Mesothelial cell of epicardium (in vitro differentiated cells): ENCODE measurements around the gene IL20. TPM values are rescaled to one million over a fixed set of nuclear protein-coding genes. Genes with fewer than 3 reads are reported as not detected.
"Not testable (repeated sequence)": the region's sequence is repeated elsewhere in the genome, so short reads cannot be mapped to it uniquely, and the experiment has no call there.

Experiments used
- DNase-seq, 2 experiments: peaks; one replicate each; pipeline ENCODE4 v3.0.0; 2021; ENCODE audit warnings: low spot score in 2 of 2; ENCODE audit not compliant: unreplicated experiment in 2 of 2
- H3K27ac Mint-ChIP-seq: 2 replicates; pipeline ENCODE4 v1.8.0; 2021; ENCODE audit warnings: mixed read lengths
- H3K27me3 Mint-ChIP-seq: 2 replicates; pipeline ENCODE4 v1.8.0; 2021; ENCODE audit warnings: low read depth, mixed read lengths
- H3K36me3 Mint-ChIP-seq: 2 replicates; pipeline ENCODE4 v1.8.0; 2021; ENCODE audit warnings: mixed read lengths
- H3K4me1 Mint-ChIP-seq: 2 replicates; pipeline ENCODE4 v1.8.0; 2021; ENCODE audit warnings: mixed read lengths
- H3K4me3 Mint-ChIP-seq: 2 replicates; pipeline ENCODE4 v1.8.0; 2021; ENCODE audit warnings: mild to moderate bottlenecking, moderate library complexity, mixed read lengths
- H3K9me3 Mint-ChIP-seq: 2 replicates; pipeline ENCODE4 v1.8.0; 2021; ENCODE audit warnings: mixed read lengths
- CTCF ChIP-seq: fragments of 200-600 bp; sonication (generic); IDR thresholded peaks from one replicate; pipeline ENCODE4 v1.5.0; 2021; ENCODE audit warnings: antibody characterized with exemption; ENCODE audit not compliant: unreplicated experiment
- total RNA-seq: library from RNA; stranded (reverse); gene quantifications from 3 replicates; pipeline ENCODE4 v1.2.1, GENCODE V29; 2021

The IL20 gene
- total RNA-seq, 1 donor from 2014 or later, result not detected

DNA sequence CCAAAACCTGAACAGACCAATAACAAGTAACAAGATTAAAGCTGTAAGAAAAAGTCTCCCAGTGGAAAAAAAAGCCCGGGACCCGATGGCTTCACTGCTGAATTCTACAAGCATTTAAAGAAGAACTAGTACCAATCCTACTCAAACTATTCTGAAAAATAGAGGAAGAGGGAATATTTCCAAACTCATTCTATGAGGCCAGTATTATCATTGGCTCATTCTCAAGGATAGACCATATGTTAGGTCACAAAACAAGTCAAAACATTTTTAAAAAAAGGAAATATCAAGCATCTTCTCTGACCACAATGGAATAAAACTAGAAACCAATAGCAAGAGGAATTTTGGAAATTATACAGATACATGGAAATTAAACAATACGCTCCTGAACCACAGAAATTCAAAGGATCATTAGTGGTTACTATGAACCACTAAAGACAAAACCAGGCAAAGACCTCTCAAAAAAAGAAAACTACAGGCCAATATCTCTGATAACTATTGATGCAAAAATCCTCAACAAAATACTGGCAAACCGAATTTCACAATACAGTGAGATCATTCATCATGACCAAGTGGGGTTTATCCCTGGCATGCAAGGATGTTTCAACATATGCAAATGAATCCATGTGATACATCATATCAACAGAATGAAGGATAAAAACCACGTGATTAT is 13.9 kb upstream of the IL20 start:
- no peaks in the 10 kb centered on the region for H3K36me3 Mint-ChIP-seq
- no peak for TF ChIP-seq CTCF
- no peak overlapping the region for H3K4me3 Mint-ChIP-seq
- H3K27me3 Mint-ChIP-seq, result peaks cover 39% of the 10 kb centered on the region
- peaks cover 49% of the 10 kb centered on the region for H3K9me3 Mint-ChIP-seq
- H3K4me1 Mint-ChIP-seq, result no peaks in the 10 kb centered on the region
- H3K27ac Mint-ChIP-seq, result no peak overlapping the region
- DNase-seq, result no peak

- not testable (repeated sequence) for H3K4me3 Mint-ChIP-seq, H3K27ac Mint-ChIP-seq, H3K4me1 Mint-ChIP-seq, DNase-seq, H3K36me3 Mint-ChIP-seq
- peaks cover 48% of the 10 kb centered on the region for H3K27me3 Mint-ChIP-seq
- H3K9me3 Mint-ChIP-seq, result peaks cover 49% of the 10 kb centered on the region
Observed at GRCh38 chr1:206852662-206853061, 12.8 kb upstream of the IL20 start.

DNA sequence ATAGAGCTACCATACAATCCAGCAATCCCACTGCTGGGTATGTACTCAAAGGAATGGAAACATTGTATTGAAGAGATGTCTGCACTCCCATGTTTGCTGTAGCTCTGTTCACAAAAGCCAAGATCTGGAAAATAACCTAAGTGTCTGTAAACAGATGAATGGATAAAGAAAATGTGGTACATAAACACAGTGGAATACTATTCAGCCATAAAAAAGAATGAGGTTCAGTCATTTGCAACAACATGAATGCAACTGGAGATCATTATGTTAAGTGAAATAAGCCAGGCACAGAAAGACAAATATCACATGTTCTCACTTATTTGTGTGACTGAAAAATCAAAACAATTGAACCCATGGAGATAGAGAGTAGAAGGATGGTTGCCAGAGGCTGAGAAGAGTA is 11.7 kb upstream of the IL20 start:
- H3K27me3 Mint-ChIP-seq, result peaks cover 50% of the 10 kb centered on the region

GRCh38 chr1:206854401-206855129 is 10.9 kb upstream of the IL20 start:
- H3K4me3 Mint-ChIP-seq, result no peak overlapping the region
- H3K27ac Mint-ChIP-seq, result no peak overlapping the region
- no peaks in the 10 kb centered on the region for H3K4me1 Mint-ChIP-seq
- H3K9me3 Mint-ChIP-seq, result peaks cover 40% of the 10 kb centered on the region
- H3K27me3 Mint-ChIP-seq, result peaks cover 53% of the 10 kb centered on the region
- H3K36me3 Mint-ChIP-seq, result no peaks in the 10 kb centered on the region
- no peak for DNase-seq
- no peak for TF ChIP-seq CTCF

More for the DNA sequence above, 11.7 kb upstream of the IL20 start:
- not testable (repeated sequence) for DNase-seq, H3K4me3 Mint-ChIP-seq, H3K27ac Mint-ChIP-seq, H3K36me3 Mint-ChIP-seq, H3K4me1 Mint-ChIP-seq
- peaks cover 46% of the 10 kb centered on the region for H3K9me3 Mint-ChIP-seq

GRCh38 chr1:206855859-206856258 is 9.6 kb upstream of the IL20 start:
- Mint-ChIP-seq H3K27ac (no peak overlapping the region), H3K27me3 (peaks cover 52% of the 10 kb centered on the region), H3K4me3 (no peak overlapping the region), H3K36me3 (no peaks in the 10 kb centered on the region), H3K9me3 (peaks cover 31% of the 10 kb centered on the region), H3K4me1 (no peaks in the 10 kb centered on the region)
- no peak for TF ChIP-seq CTCF
- no peak for DNase-seq

DNA sequence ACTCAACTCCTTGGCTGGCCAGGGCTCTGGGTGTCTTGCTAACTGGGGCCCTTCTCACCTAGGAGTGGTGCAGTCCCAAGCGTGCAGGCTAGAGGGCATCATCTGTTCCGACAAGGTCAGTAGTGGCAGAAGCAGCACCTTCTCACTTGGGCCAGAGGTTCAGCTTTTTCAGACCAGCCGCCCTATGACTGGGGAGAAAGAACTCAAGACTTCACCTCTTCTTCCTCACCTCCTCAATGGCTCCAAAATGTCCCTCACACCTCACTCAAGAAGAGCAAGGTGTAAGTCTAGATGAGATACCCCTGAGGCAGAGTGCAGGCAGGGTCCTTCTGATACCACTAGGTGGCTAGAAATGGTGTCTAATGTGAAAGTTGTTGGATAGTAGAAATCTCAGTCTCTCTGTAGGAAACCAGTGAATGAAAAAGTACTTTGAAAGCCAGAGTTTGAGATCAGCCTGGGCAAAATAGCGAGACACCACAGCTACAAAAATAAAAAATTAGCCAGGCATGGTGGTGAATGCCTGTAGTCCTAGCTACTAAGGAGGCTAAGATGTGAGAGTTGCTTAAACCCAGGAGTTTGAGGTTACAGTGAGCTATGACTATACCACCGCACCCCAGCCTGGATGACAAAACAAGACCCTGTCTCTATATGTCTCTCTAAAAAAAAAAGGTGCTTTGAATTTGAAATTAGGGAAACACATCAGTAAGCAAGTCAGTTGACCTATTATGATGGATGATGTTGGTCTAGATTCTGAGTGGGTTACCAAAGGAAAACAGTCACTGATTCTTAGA is 8.6 kb upstream of the IL20 start:
- DNase-seq, result no peak
- peaks cover 23% of the 10 kb centered on the region for H3K9me3 Mint-ChIP-seq
- H3K27ac Mint-ChIP-seq, result no peak overlapping the region
- no peaks in the 10 kb centered on the region for H3K4me1 Mint-ChIP-seq
- peaks cover 54% of the 10 kb centered on the region for H3K27me3 Mint-ChIP-seq
- no peak overlapping the region for H3K4me3 Mint-ChIP-seq
- no peaks in the 10 kb centered on the region for H3K36me3 Mint-ChIP-seq
- TF ChIP-seq CTCF, result no peak
